Hepatocyte (in vitro differentiated cells): ENCODE data around the gene TLR3. TPM values are rescaled to one million over a fixed set of nuclear protein-coding genes. Genes with fewer than 3 reads are reported as not detected.

Experiments
- DNase-seq: peaks from one replicate; pipeline ENCODE4 v3.0.0-alpha.2; 2016; ENCODE audit warnings: low spot score
- H2AFZ ChIP-seq: fragments of 200-600 bp; sonication (generic); 2 replicates; pipeline ENCODE4 v1.6.0; 2016; ENCODE audit warnings: antibody characterized with exemption, mild to moderate bottlenecking
- H3K27ac ChIP-seq: fragments of 200-600 bp; sonication (generic); 2 replicates; pipeline ENCODE4 v1.5.1; 2016; ENCODE audit warnings: mild to moderate bottlenecking
- H3K27me3 ChIP-seq: fragments of 200-600 bp; sonication (generic); 2 replicates; pipeline ENCODE4 v1.6.1; 2016
- H3K36me3 ChIP-seq: fragments of 200-600 bp; sonication (generic); replicated peaks from 2 replicates; pipeline ENCODE4 v1.5.1; 2016; ENCODE audit warnings: low read depth; ENCODE audit not compliant: insufficient read depth
- H3K4me1 ChIP-seq: fragments of 200-600 bp; sonication (generic); 2 replicates; pipeline ENCODE4 v1.5.1; 2016; ENCODE audit warnings: mild to moderate bottlenecking, moderate library complexity; ENCODE audit not compliant: insufficient read depth
- H3K4me2 ChIP-seq: fragments of 200-600 bp; sonication (generic); 2 replicates; pipeline ENCODE4 v1.6.0; 2016
- H3K4me3 ChIP-seq: fragments of 200-600 bp; sonication (generic); 2 replicates; pipeline ENCODE4 v1.5.1; 2016; ENCODE audit warnings: mild to moderate bottlenecking
- H3K79me2 ChIP-seq: fragments of 200-600 bp; sonication (generic); 2 replicates; pipeline ENCODE4 v1.6.0; 2017; ENCODE audit warnings: mild to moderate bottlenecking
- H3K9me2 ChIP-seq: fragments of 200-600 bp; sonication (generic); replicated peaks from 2 replicates; pipeline ENCODE4 v1.6.0; 2017; ENCODE audit warnings: mild to moderate bottlenecking; ENCODE audit not compliant: insufficient read depth
- H3K9me3 ChIP-seq: fragments of 200-600 bp; sonication (generic); 2 replicates; pipeline ENCODE4 v1.5.1; 2016; ENCODE audit warnings: low read depth, mild to moderate bottlenecking
- H4K20me1 ChIP-seq: fragments of 200-600 bp; sonication (generic); 2 replicates; pipeline ENCODE4 v1.6.0; 2016; ENCODE audit warnings: mild to moderate bottlenecking; ENCODE audit not compliant: insufficient read depth, poor library complexity, severe bottlenecking
- EZH2 ChIP-seq: fragments of 200-600 bp; sonication (generic); IDR thresholded peaks from 2 replicates; pipeline ENCODE4 v1.6.1; 2016; ENCODE audit warnings: antibody characterized with exemption, mild to moderate bottlenecking, borderline replicate concordance
- EZH2phosphoT487 ChIP-seq: fragments of 200-600 bp; sonication (generic); IDR thresholded peaks from one replicate; pipeline ENCODE4 v1.6.1; 2018; ENCODE audit warnings: antibody characterized with exemption, mild to moderate bottlenecking, low read depth, moderate library complexity; ENCODE audit not compliant: unreplicated experiment, severe bottlenecking
- WGBS: methylation state at CpG from one replicate; pipeline ENCODE4 v1.1.6; 2016; ENCODE audit warnings: low lambda C conversion rate; ENCODE audit errors: missing lambda C conversion rate; 5-methylcytosine and 5-hydroxymethylcytosine counted together
- polyA plus RNA-seq: library from polyadenylated mRNA; unstranded; fragments of >200 nt; fragmentation: Nextera tagmentation; extraction: Ambion mirVana; gene quantifications from 2 replicates; pipeline ENCODE4 v1.2.1, GENCODE V29; 2016
- total RNA-seq: library from RNA; depleted of rRNA; stranded (reverse); fragments of >200 nt; gene quantifications from 2 replicates; pipeline ENCODE4 v1.2.3, GENCODE V29; 2014
- TF ChIP-seq, protein P1 (sequence below): fragments of 200-600 bp; sonication (generic); IDR thresholded peaks from 2 replicates; pipeline ENCODE4 v1.5.1; 2016; ENCODE audit warnings: antibody characterized with exemption, mild to moderate bottlenecking; ENCODE audit not compliant: poor library complexity

TLR3 gene
- total and polyA plus RNA-seq, 2 experiments from 2014 or later = 1.6 to 7.3 TPM

DNA sequence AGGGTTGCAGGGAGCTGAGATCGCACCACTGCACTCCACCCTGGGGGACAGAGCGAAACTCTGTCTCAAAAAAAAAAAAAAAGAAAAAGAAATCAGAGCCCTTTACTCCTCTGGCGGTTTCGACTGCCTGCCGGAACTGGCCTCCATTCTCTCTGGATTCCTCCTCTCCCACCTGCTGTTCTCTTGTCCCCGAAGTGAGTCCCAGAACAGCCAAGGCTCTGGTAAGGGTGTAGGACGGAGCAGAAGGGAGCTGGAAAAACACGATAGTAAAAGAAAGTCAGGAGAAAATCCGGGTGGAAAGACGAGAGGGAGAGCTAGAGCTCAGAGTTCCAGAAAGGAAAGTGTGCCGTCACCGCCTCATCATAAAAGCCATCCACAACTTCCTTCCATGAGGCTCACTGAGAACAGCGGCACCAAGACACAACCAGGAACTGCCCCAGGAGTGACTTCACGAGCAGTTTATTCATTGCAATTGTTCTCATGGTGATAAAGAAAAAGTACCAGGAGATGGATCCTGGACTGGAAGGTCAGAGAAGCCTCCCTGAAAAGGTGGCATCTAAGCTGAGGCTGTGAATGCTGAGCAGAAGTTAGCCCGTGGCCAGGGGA, 12.3 kb downstream of the TLR3 start:
- Histone ChIP-seq H3K27ac (no peak overlapping the region), H3K4me2 (peak overlapping the region; percentile 18), H3K9me3 (no peaks in the 10 kb centered on the region), H2AFZ (peak overlapping the region; percentile 31), H3K27me3 (no peaks in the 10 kb centered on the region), H3K79me2 (no peaks in the 10 kb centered on the region), H3K4me1 (no peaks in the 10 kb centered on the region), H3K36me3 (no peaks in the 10 kb centered on the region), H4K20me1 (no peaks in the 10 kb centered on the region), H3K9me2 (no peaks in the 10 kb centered on the region), H3K4me3 (no peak overlapping the region)
- TF ChIP-seq, protein P1, sequence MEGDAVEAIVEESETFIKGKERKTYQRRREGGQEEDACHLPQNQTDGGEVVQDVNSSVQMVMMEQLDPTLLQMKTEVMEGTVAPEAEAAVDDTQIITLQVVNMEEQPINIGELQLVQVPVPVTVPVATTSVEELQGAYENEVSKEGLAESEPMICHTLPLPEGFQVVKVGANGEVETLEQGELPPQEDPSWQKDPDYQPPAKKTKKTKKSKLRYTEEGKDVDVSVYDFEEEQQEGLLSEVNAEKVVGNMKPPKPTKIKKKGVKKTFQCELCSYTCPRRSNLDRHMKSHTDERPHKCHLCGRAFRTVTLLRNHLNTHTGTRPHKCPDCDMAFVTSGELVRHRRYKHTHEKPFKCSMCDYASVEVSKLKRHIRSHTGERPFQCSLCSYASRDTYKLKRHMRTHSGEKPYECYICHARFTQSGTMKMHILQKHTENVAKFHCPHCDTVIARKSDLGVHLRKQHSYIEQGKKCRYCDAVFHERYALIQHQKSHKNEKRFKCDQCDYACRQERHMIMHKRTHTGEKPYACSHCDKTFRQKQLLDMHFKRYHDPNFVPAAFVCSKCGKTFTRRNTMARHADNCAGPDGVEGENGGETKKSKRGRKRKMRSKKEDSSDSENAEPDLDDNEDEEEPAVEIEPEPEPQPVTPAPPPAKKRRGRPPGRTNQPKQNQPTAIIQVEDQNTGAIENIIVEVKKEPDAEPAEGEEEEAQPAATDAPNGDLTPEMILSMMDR = no peak
- TF ChIP-seq EZH2 (no peak), EZH2phosphoT487 (no peak)
- no peak for DNase-seq
- WGBS = 58% methylated on average over 15 of the region's 15 CpGs

DNA sequence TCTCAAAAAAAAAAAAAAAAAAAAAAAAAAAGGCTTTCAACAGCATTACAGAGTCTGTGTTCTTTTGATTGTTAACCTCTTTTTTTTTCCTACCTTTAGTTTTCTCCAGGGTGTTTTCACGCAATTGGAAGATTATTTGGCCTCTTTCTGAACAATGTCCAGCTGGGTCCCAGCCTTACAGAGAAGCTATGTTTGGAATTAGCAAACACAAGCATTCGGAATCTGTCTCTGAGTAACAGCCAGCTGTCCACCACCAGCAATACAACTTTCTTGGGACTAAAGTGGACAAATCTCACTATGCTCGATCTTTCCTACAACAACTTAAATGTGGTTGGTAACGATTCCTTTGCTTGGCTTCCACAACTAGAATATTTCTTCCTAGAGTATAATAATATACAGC, 13.3 kb downstream of the TLR3 start:
- no peaks in the 10 kb centered on the region for H3K27me3 ChIP-seq
- no peak overlapping the region for H3K4me3 ChIP-seq
- TF ChIP-seq EZH2phosphoT487 = no peak
- TF ChIP-seq EZH2 = no peak
- TF ChIP-seq, protein P1 = no peak
- no peaks in the 10 kb centered on the region for H3K36me3 ChIP-seq
- H3K27ac ChIP-seq = no peak overlapping the region
- no peaks in the 10 kb centered on the region for H3K4me1 ChIP-seq
- 82% methylated on average over 4 of the region's 4 CpGs for WGBS
- H4K20me1 ChIP-seq = no peaks in the 10 kb centered on the region
- DNase-seq = no peak
- no peak overlapping the region for H3K4me2 ChIP-seq
- H2AFZ ChIP-seq = no peak overlapping the region
- no peaks in the 10 kb centered on the region for H3K9me2 ChIP-seq
- no peaks in the 10 kb centered on the region for H3K79me2 ChIP-seq
- no peaks in the 10 kb centered on the region for H3K9me3 ChIP-seq

DNA sequence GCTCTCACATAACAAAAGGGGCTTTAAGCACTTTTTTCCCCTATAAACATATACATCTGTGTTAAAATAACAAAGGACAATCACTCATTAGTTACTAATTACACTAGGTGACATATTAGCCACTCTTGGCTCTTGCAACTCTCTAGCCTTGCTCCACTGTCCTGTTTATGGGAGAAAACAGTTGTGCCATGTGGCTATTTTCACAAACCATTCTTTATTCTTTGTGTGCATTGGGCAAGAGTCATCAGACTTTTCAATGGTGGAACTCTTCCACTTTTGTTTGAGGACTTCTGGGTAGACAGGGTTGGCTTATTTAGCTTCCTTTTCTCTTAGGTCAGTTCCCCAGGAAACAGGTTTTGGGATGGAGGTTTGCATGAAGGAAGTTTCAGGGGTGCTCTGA, 19.6 kb downstream of the TLR3 start:
- Histone ChIP-seq H4K20me1 (no peaks in the 10 kb centered on the region), H3K4me3 (no peak overlapping the region), H3K4me2 (no peak overlapping the region), H3K4me1 (no peaks in the 10 kb centered on the region), H3K27me3 (no peaks in the 10 kb centered on the region), H3K79me2 (no peaks in the 10 kb centered on the region), H3K9me2 (no peaks in the 10 kb centered on the region), H3K27ac (no peak overlapping the region), H3K9me3 (no peaks in the 10 kb centered on the region), H3K36me3 (no peaks in the 10 kb centered on the region), H2AFZ (no peak overlapping the region)
- DNase-seq = no peak
- TF ChIP-seq EZH2phosphoT487 (no peak), EZH2 (no peak)
- TF ChIP-seq, protein P1 = no peak

DNA sequence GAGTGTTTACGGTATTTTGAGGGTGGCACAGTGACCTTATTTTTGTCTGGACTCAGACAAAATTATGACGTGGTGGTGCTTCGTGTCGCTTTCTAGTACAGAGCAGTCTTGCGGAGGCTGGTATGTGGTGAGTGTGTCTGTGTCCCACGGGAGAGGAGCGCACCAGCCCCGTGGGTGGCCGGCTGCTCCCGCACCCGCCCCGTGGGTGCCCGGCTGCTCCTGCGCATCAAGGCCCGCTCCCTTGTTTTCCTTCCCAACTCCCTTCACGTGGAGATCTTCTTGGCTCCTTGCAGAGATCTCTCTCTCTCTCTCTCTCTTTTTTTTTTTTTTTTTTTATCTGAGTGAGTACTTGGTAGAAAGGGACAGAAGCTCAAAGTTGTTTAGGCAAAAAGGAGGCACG, 23.3 kb downstream of the TLR3 start:
- H3K9me3 ChIP-seq = no peaks in the 10 kb centered on the region
- no peaks in the 10 kb centered on the region for H3K4me1 ChIP-seq
- H3K27ac ChIP-seq = no peak overlapping the region
- H3K27me3 ChIP-seq = no peaks in the 10 kb centered on the region
- no peak for DNase-seq
- H4K20me1 ChIP-seq = no peaks in the 10 kb centered on the region
- H3K4me2 ChIP-seq = no peak overlapping the region
- no peaks in the 10 kb centered on the region for H3K36me3 ChIP-seq
- H3K4me3 ChIP-seq = no peak overlapping the region
- H2AFZ ChIP-seq = no peak overlapping the region
- TF ChIP-seq EZH2phosphoT487 (no peak), EZH2 (no peak)
- TF ChIP-seq, protein P1 = no peak
- no peaks in the 10 kb centered on the region for H3K79me2 ChIP-seq
- WGBS = 95% methylated on average over 15 of the region's 17 CpGs
- no peaks in the 10 kb centered on the region for H3K9me2 ChIP-seq
